SK-N-SH (cell line): ENCODE results near the gene ENOX1.

ENCODE experiments used
- EP300 ChIP-seq, 2 experiments: IDR thresholded peaks; 2 replicates each; pipeline versions ENCODE4 v1.4.0 to v1.6.1; 2012; ENCODE audit warnings: borderline replicate concordance in 1 of 2, low read depth in 1 of 2, low read length in 1 of 2
- FOSL2 ChIP-seq: IDR thresholded peaks from 2 replicates; pipeline ENCODE4 v1.4.0; 2012; ENCODE audit warnings: low read depth, mild to moderate bottlenecking, moderate library complexity, borderline replicate concordance
- POLR2AphosphoS5 ChIP-seq: IDR thresholded peaks from 2 replicates; pipeline ENCODE4 v1.6.1; 2012; ENCODE audit warnings: low read depth, low read length
- REST ChIP-seq: IDR thresholded peaks from 2 replicates; pipeline ENCODE4 v1.6.1; 2012; ENCODE audit warnings: mild to moderate bottlenecking, low read depth, low read length, moderate library complexity
- TF ChIP-seq, protein P1 (sequence below): fragments of 200-600 bp; sonication (generic); IDR thresholded peaks from 2 replicates; pipeline ENCODE4 v1.6.1; 2017; ENCODE audit warnings: antibody characterized with exemption, mild to moderate bottlenecking, moderate library complexity

DNA sequence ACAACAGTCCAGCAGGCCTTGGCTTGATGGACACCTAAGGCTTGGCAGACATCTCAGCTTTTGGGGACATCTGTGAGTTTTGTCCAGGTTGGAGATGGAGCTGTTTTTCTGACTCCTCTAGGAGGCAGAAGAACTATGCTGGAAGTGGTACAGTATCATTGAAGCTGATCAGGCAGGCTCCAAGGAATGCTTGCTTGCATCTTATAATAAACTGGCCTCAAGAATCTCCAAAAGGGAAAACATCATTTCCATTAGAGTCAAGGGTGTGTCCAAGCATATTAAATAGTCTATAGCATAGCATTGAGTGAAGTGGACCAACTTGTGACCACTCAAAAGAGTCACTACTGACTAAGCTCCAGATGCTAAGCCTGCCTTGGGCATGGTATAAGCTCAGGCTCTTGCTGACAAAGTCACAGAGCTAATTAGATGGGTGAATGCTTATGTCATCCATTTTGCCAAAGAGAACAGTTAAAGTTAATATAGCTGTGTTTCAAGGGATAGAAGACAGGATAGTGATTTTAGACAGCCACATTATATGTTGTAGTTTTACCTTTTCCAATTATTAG is 547.4 kb downstream of the ENOX1 start:
- TF ChIP-seq FOSL2 (no peak), REST (no peak), POLR2AphosphoS5 (no peak), EP300 (IDR thresholded peaks at IDR 0.05; ENCODE audit: borderline replicate concordance in 1 of 2, low read depth in 1 of 2, low read length in 1 of 2) (no peak)
- TF ChIP-seq, protein P1, sequence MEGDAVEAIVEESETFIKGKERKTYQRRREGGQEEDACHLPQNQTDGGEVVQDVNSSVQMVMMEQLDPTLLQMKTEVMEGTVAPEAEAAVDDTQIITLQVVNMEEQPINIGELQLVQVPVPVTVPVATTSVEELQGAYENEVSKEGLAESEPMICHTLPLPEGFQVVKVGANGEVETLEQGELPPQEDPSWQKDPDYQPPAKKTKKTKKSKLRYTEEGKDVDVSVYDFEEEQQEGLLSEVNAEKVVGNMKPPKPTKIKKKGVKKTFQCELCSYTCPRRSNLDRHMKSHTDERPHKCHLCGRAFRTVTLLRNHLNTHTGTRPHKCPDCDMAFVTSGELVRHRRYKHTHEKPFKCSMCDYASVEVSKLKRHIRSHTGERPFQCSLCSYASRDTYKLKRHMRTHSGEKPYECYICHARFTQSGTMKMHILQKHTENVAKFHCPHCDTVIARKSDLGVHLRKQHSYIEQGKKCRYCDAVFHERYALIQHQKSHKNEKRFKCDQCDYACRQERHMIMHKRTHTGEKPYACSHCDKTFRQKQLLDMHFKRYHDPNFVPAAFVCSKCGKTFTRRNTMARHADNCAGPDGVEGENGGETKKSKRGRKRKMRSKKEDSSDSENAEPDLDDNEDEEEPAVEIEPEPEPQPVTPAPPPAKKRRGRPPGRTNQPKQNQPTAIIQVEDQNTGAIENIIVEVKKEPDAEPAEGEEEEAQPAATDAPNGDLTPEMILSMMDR = no peak
